ENCODE results near the gene ONECUT2.

Gene ONECUT2

GRCh38 chr18:57529151-57529550 is 94.0 kb downstream of the ONECUT2 start:
- ATAC-seq (replicated peaks; ENCODE audit: extremely low read depth, poor library complexity, severe bottlenecking): no peak
- no peak for DNase-seq (ENCODE audit: low spot score in 2 of 2)
- Mint-ChIP-seq H3K4me1 (no peaks in the 10 kb centered on the region), H3K36me3 (ENCODE audit: insufficient read depth) (peaks cover 2% of the 10 kb centered on the region), H3K4me3 (no peak overlapping the region), H3K27me3 (peaks cover 2% of the 10 kb centered on the region), H3K9me3 (no peaks in the 10 kb centered on the region), H3K27ac (ENCODE audit: low read depth) (no peak overlapping the region)

GRCh38 chr18:57533006-57533867 is 98.1 kb downstream of the ONECUT2 start:
- Mint-ChIP-seq H3K27ac (ENCODE audit: low read depth) (no peak overlapping the region), H3K27me3 (peaks cover 11% of the 10 kb centered on the region), H3K9me3 (no peaks in the 10 kb centered on the region), H3K4me1 (no peaks in the 10 kb centered on the region), H3K36me3 (ENCODE audit: insufficient read depth) (no peaks in the 10 kb centered on the region), H3K4me3 (no peak overlapping the region)
- DNase-seq (ENCODE audit: low spot score in 2 of 2) (no peak), ATAC-seq (replicated peaks; ENCODE audit: extremely low read depth, poor library complexity, severe bottlenecking) (no peak)

DNA sequence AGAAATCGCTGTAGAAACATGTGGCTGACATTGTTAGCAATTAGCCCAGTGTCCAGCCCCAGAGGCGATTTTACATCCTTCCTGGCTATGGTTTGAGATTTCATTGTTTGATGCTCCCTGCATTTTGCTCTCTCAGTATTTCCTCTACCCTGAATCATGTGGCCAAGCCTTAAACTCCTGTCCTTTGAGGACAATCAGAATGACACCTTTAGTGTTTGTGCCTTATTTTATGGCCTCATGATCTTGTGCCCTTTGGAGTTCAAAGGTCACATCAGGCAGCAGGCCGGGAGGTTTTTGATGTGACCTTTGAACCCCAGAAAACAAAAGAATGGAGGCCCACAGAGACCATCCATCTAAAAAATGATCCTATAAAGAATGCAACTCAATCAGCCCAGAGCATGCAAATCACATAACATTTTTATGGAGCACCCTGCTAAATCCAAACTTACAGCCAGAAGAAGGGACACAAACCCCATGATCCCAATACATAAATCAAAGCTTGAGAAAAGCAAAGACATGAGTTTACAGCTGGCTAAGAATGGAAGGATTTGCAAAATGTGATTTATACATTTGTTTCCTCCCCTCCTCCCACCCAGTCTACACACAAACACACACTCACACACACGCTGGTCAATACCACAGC is 98.8 kb downstream of the ONECUT2 start:
- no peak overlapping the region for H3K27ac Mint-ChIP-seq (ENCODE audit: low read depth)
- ATAC-seq (replicated peaks; ENCODE audit: extremely low read depth, poor library complexity, severe bottlenecking) (no peak), DNase-seq (ENCODE audit: low spot score in 2 of 2) (no peak)
- no peaks in the 10 kb centered on the region for H3K9me3 Mint-ChIP-seq
- H3K36me3 Mint-ChIP-seq (ENCODE audit: insufficient read depth): no peaks in the 10 kb centered on the region
- H3K4me1 Mint-ChIP-seq: no peaks in the 10 kb centered on the region
- H3K27me3 Mint-ChIP-seq: peaks cover 11% of the 10 kb centered on the region
- H3K4me3 Mint-ChIP-seq: no peak overlapping the region

DNA sequence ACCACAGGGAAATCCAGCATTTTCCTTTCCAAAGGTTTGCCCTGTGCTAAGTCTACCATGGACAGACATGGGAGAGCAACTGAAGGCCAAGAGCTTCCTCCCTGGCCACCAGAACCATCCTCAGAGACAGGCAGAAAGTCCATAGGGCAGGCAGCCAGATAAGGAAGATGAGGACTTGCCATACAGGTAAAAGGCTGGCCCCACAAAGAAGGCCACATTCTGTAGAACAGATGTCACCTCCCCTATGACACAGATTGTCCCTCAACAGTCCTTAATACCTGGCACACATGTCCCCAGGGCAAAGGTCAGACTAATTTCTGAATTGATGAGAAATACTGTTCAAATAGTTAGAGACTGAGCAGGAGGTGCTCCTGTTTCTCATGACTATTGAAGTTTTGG is 99.3 kb downstream of the ONECUT2 start:
- H3K27ac Mint-ChIP-seq (ENCODE audit: low read depth): no peak overlapping the region
- H3K9me3 Mint-ChIP-seq: no peaks in the 10 kb centered on the region
- DNase-seq (ENCODE audit: low spot score in 2 of 2) (no peak), ATAC-seq (replicated peaks; ENCODE audit: extremely low read depth, poor library complexity, severe bottlenecking) (no peak)
- H3K4me3 Mint-ChIP-seq: no peak overlapping the region
- H3K36me3 Mint-ChIP-seq (ENCODE audit: insufficient read depth): no peaks in the 10 kb centered on the region
- peaks cover 11% of the 10 kb centered on the region for H3K27me3 Mint-ChIP-seq
- no peaks in the 10 kb centered on the region for H3K4me1 Mint-ChIP-seq

GRCh38 chr18:57538614-57539013 is 103.4 kb downstream of the ONECUT2 start:
- H3K27ac Mint-ChIP-seq (ENCODE audit: low read depth): no peak overlapping the region
- DNase-seq (ENCODE audit: low spot score in 2 of 2) (no peak), ATAC-seq (replicated peaks; ENCODE audit: extremely low read depth, poor library complexity, severe bottlenecking) (no peak)
- H3K36me3 Mint-ChIP-seq (ENCODE audit: insufficient read depth): no peaks in the 10 kb centered on the region
- H3K27me3 Mint-ChIP-seq: peaks cover 11% of the 10 kb centered on the region
- H3K9me3 Mint-ChIP-seq: no peaks in the 10 kb centered on the region
- H3K4me1 Mint-ChIP-seq: no peaks in the 10 kb centered on the region
- H3K4me3 Mint-ChIP-seq: no peak overlapping the region

- Mint-ChIP-seq H3K9me3 (no peaks in the 10 kb centered on the region), H3K36me3 (ENCODE audit: insufficient read depth) (no peaks in the 10 kb centered on the region), H3K4me3 (no peak overlapping the region), H3K4me1 (no peaks in the 10 kb centered on the region), H3K27me3 (peaks cover 3% of the 10 kb centered on the region), H3K27ac (ENCODE audit: low read depth) (no peak overlapping the region)
- no peak for ATAC-seq (replicated peaks; ENCODE audit: extremely low read depth, poor library complexity, severe bottlenecking)
- no peak for DNase-seq (ENCODE audit: low spot score in 2 of 2)
These were observed 104.5 kb downstream of the ONECUT2 start for GRCh38 chr18:57539702-57540101.

Data from central memory CD8-positive, alpha-beta T cell (primary cell).